Stimulated activated CD8-positive, alpha-beta memory T cell treated with anti-CD3 and anti-CD28 coated beads, Interleukin-12 subunit alpha, Interleukin-12 subunit beta, amount 100 ng/mL, for 4 hours (primary cell): ENCODE measurements around the gene MGST1.

Experiments
- DNase-seq: peaks from one replicate; pipeline ENCODE4 v3.0.0-alpha.2; 2020; ENCODE audit warnings: low read depth

MGST1 gene

GRCh38 chr12:16347391-16348298 is at the start of gene MGST1:
TSS of gene MGST1 (plus strand) at chr12:16347645. CDS start at chr12:16354253, 6,608 bp downstream.
- DNase-seq = no peak

GRCh38 chr12:16299403-16299802 is 48.0 kb upstream of the MGST1 start:
- DNase-seq = no peak

- DNase-seq = no peak
Observed at GRCh38 chr12:16300122-16300521, 47.3 kb upstream of the MGST1 start.

GRCh38 chr12:16300736-16301135 is 46.7 kb upstream of the MGST1 start:
- DNase-seq = no peak

- no peak for DNase-seq
Observed at GRCh38 chr12:16303939-16304338, 43.5 kb upstream of the MGST1 start.

- no peak for DNase-seq
Observed at GRCh38 chr12:16307856-16308475, 39.5 kb upstream of the MGST1 start.

- no peak for DNase-seq
Observed at GRCh38 chr12:16310934-16311333, 36.5 kb upstream of the MGST1 start.

- DNase-seq = no peak
Observed at GRCh38 chr12:16323010-16323409, 24.4 kb upstream of the MGST1 start.

- no peak for DNase-seq
Observed at GRCh38 chr12:16323638-16324037, 23.8 kb upstream of the MGST1 start.

GRCh38 chr12:16324272-16324671 is 23.2 kb upstream of the MGST1 start:
- DNase-seq = no peak

- no peak for DNase-seq
Observed at GRCh38 chr12:16324772-16325171, 22.7 kb upstream of the MGST1 start.

- no peak for DNase-seq
Observed at GRCh38 chr12:16325426-16325825, 22.0 kb upstream of the MGST1 start.

- no peak for DNase-seq
Observed at GRCh38 chr12:16327963-16328362, 19.5 kb upstream of the MGST1 start.

GRCh38 chr12:16329594-16329993 is 17.9 kb upstream of the MGST1 start:
- DNase-seq = no peak

- DNase-seq = no peak
Observed at GRCh38 chr12:16330560-16330959, 16.9 kb upstream of the MGST1 start.

GRCh38 chr12:16331998-16332397 is 15.4 kb upstream of the MGST1 start:
- DNase-seq = no peak

- DNase-seq = no peak
Observed at GRCh38 chr12:16335838-16336237, 11.6 kb upstream of the MGST1 start.

- no peak for DNase-seq
Observed at GRCh38 chr12:16344269-16344668, 3.2 kb upstream of the MGST1 start.

GRCh38 chr12:16345105-16345504 is 2.3 kb upstream of the MGST1 start:
- no peak for DNase-seq

- no peak for DNase-seq
Observed at GRCh38 chr12:16346958-16347357, 487 bp upstream of the MGST1 start.

- no peak for DNase-seq
Observed at GRCh38 chr12:16348435-16349130, 1.1 kb downstream of the MGST1 start.

- no peak for DNase-seq
Observed at GRCh38 chr12:16349131-16349460, 1.7 kb downstream of the MGST1 start.

- DNase-seq = no peak
Observed at GRCh38 chr12:16350682-16351081, 3.2 kb downstream of the MGST1 start.
